Activated CD4-positive, alpha-beta T cell treated with anti-CD3 and anti-CD28 coated beads for 36 hours (primary cell): ENCODE measurements around the gene RGS7BP. TPM values are rescaled to one million over a fixed set of nuclear protein-coding genes. Genes with fewer than 3 reads are reported as not detected.

Experiments
- total RNA-seq, 2 experiments: library from RNA; stranded (reverse); gene quantifications; one replicate each; pipeline ENCODE4 v1.2.3, GENCODE V29; 2021

Gene RGS7BP
- total RNA-seq, 2 experiments from 2014 or later = not detected

Other genes starting within 250 kb of the RGS7BP start
- not detected for gene SHISAL2B, start 184.5 kb downstream of the RGS7BP start, total RNA-seq